Prostate gland (tissue), 2 donors: ENCODE results near the gene CCR5.

Experiments used
- POLR2A ChIP-seq: fragments of 450-650 bp; IDR thresholded peaks from one replicate; pipeline ENCODE4 v1.6.1; 2016; ENCODE audit warnings: antibody characterized with exemption, mild to moderate bottlenecking
- TF ChIP-seq, protein P1 (sequence below), 4 experiments: fragments of 200-600 bp in 2 of 4; fragments of 450-650 bp in 2 of 4; sonication (generic) in 2 of 4; IDR thresholded peaks; 1 replicate in 3 of 4; 2 replicates in 1 of 4; pipeline ENCODE4 v1.5.1; 2016 to 2019; ENCODE audit warnings: antibody characterized with exemption in 4 of 4, mild to moderate bottlenecking in 2 of 4, moderate library complexity in 2 of 4

DNA sequence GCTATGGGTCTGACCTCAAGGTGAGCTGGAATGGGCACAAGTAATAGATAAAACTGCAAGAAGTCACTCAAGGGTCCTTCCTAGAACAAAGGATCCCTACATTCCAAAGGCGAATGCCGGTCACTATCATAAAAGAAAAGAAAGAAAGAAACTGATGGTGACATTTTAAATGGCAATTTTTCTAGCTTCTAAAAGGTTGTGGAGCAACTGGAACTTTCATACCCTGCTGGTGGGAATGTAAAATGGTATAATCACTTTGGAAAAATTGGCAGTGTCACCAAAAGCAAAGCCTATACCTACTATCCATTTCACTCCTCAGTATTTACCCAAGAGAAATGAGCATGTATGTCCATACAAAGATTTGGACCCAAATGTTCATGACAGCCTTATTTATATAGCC, 40.5 kb downstream of the CCR5 start:
- TF ChIP-seq, protein P1, sequence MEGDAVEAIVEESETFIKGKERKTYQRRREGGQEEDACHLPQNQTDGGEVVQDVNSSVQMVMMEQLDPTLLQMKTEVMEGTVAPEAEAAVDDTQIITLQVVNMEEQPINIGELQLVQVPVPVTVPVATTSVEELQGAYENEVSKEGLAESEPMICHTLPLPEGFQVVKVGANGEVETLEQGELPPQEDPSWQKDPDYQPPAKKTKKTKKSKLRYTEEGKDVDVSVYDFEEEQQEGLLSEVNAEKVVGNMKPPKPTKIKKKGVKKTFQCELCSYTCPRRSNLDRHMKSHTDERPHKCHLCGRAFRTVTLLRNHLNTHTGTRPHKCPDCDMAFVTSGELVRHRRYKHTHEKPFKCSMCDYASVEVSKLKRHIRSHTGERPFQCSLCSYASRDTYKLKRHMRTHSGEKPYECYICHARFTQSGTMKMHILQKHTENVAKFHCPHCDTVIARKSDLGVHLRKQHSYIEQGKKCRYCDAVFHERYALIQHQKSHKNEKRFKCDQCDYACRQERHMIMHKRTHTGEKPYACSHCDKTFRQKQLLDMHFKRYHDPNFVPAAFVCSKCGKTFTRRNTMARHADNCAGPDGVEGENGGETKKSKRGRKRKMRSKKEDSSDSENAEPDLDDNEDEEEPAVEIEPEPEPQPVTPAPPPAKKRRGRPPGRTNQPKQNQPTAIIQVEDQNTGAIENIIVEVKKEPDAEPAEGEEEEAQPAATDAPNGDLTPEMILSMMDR (IDR thresholded peaks at IDR 0.05), result no peak
- TF ChIP-seq POLR2A, result no peak
